ENCODE data around the gene SERPINB11.

The SERPINB11 gene

GRCh38 chr18:63731215-63731614, 28.5 kb downstream of the SERPINB11 start:
- DNase-seq, result no peak

- DNase-seq, result no peak
Measured at GRCh38 chr18:63736876-63737275, 34.1 kb downstream of the SERPINB11 start.

GRCh38 chr18:63741769-63742168, 39.0 kb downstream of the SERPINB11 start:
- DNase-seq, result peak in 1 of 3 donors; percentile 17

DNA sequence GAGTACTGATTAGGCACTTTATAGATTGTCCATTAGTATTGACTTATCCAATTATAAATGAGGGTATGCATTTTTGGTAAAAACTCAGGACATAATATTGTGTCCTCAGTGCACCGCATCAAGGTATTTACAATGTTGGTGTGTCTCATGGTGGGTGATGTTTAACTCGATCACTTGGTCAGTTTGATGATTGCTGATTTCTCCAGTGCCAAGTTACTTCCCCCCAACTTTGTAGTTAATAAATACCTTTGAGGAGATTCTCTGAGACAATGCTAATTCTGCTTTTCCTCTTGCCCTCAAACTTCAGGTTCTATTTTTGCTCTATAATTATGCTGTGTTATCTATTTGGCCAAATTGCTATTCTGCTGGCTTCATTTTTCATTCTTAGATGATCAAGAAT, 44.2 kb downstream of the SERPINB11 start:
- no peak for DNase-seq

DNA sequence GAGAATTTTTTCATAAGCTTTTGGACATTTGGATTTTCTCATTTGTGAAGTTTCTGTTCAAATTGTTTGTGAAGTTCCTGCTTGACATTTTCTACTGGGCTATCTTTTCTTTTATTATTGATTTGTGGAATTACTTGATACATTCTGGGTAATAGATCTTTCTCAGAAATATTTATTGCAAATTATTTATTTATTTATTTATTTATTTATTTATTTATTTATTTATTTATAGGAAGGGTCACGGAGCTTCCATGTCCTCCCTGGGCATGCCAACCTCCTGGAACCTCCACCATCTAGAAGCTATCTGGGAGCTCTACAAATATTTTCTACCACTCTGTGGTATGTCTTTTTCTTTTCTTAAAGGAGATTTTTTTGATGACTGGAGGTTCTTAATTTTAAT, 46.7 kb downstream of the SERPINB11 start:
- no peak for DNase-seq

DNA sequence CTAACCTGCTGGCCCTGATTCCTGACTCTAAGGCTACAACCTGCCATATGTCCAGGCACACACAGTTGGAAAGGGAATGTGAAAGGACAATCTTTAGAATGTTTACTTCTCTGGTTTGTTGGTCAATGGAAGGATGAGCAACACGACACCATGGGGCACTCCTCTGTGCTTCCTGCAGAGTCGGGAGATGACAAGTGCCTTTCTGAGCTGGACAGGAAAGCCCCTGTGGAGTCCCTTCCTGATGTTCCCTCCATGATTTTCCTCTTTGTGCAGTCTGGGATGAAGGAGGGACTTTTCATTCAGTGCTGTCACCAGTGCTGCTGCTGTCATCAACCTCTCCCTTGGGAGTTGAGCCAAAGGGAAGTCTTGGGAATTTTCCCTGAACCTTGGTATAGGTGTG, 49.9 kb downstream of the SERPINB11 start:
- DNase-seq, result peak; percentile 35 to 74 (median 64)

DNA sequence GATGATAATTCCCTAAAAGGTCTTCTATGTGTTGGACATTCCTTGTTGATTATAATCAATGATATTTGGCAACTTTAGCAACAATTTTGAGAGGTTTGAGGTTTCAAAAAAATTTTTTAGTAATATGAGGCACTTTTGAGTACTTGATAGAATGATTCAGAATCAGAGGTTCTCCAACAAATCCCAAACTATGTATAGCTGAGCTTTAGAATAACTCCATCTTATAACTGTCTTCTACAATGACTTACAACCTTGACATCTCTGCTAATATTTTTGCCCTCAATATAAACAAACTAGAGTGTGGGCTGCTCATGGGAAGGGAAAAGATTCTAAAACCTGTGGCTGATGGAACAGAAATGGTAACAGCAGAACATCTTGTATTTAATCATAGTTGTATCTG, 50.9 kb downstream of the SERPINB11 start:
- DNase-seq, result no peak

GRCh38 chr18:63757541-63757940, 54.8 kb downstream of the SERPINB11 start:
- DNase-seq, result no peak

DNA sequence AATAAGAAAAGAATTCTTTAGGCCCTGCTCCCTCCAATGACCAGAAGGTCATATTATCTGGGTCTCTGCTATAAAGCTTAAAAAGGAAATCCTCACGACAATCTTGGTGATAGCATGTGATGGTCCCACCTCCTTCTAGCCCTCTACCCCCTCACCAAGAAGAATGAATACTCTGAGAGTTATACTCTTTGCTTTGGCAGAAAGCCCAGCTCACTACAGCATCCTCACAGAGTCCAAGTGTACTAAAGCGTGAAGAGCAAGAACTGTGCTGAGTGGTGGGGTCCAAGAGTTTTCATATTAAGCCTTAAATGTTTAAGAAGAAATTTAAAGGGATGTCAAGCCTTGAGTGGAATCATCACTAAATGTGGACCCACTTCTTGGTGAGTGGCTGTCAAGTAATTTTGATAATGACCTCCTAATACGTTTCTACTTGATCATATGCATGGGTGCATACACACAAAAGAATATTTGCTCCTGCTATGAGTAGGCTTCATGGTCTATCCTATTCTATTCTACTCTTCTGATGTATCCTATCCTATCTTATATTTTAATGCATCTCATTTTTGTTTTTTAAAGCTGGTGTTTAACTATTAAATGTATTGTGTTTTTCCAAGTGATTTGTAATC, 56.0 kb downstream of the SERPINB11 start:
- DNase-seq, result no peak

DNA sequence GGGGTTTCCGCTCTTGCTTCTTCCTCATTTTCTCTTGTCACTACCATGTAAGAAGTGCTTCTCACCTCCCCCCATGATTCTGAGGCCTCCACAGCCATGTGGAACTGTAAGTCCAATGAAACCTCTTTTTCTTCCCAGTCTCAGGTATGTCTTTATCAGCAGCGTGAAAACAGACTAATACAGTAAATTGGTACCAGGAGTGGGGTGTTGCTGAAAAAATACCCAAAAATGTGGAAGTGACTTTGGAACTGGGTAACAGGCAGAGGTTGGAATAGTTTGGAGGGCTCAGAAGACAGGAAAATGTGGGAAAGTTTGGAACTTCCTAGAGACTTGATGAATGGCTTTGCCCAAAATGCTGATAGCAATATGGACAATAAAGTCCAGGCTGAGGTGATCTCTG, 57.0 kb downstream of the SERPINB11 start:
- DNase-seq, result peak in 2 of 3 donors; percentile 22 to 53

DNA sequence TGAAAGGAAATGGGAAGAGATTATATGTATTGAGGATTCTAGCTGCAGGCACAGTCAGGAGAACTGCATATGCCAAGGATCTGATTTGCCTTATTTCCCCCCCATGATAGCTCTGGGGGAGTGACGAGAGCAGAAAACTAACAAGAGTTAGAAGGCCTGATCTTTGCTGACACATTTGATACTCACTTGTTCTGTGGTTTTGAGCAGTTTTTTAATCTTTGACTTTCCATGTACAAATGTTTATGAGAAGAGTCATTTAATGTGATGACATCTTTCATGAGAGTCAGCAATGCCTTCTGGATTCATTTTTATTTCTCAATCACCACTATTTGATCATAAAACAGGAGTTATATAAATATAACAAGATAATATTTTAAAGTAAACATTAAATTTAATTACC, 59.8 kb downstream of the SERPINB11 start:
- no peak for DNase-seq

GRCh38 chr18:63763831-63764600, 61.3 kb downstream of the SERPINB11 start:
- no peak for DNase-seq

- DNase-seq, result no peak
Measured at GRCh38 chr18:63765837-63766236, 63.1 kb downstream of the SERPINB11 start.
